ENCODE results near the gene WWOX. TPM values are rescaled to one million over a fixed set of nuclear protein-coding genes. Genes with fewer than 3 reads are reported as not detected.

WWOX gene
- total and polyA plus RNA-seq, 4 donors, result 5.4 to 61.5 (median 18.4) TPM

- WGBS, 2 donors, result 63 to 80% methylated on average over 10 of the region's 10 CpGs
- no peak for DNase-seq
- no peak for TF ChIP-seq CTCF (IDR thresholded peaks at IDR 0.05; ENCODE audit: control extremely low read depth, extremely low read depth)
Measured at GRCh38 chr16:79037521-79038373, 938.3 kb downstream of the WWOX start.

GRCh38 chr16:79041206-79041605 is 941.8 kb downstream of the WWOX start:
- no peak for TF ChIP-seq CTCF (IDR thresholded peaks at IDR 0.05; ENCODE audit: control extremely low read depth, extremely low read depth)
- 87 to 97% methylated on average over 8 of the region's 8 CpGs for WGBS, 2 donors
- no peak overlapping the region for H3K4me3 ChIP-seq
- no peaks in the 10 kb centered on the region for H3K9me3 ChIP-seq (ENCODE audit: control insufficient read depth in 4 of 4, insufficient read depth in 3 of 4, low read length in 3 of 4)
- H3K9ac ChIP-seq (ENCODE audit: insufficient read depth in 1 of 2, low read length in 2 of 2), result no peak overlapping the region
- no peaks in the 10 kb centered on the region for H3K36me3 ChIP-seq (ENCODE audit: control insufficient read depth in 4 of 4, insufficient read depth in 4 of 4, low read length in 4 of 4)
- no peaks in the 10 kb centered on the region for H3K27me3 ChIP-seq (ENCODE audit: control insufficient read depth in 3 of 3, insufficient read depth in 3 of 3, low read length in 2 of 3)
- ATAC-seq (ENCODE audit: insufficient read depth, low FRiP score) (no peak), DNase-seq (no peak)
- peaks cover 0 to 4% (median 0%) of the 10 kb centered on the region in 5 donors for H3K4me1 ChIP-seq (ENCODE audit: control insufficient read depth in 5 of 5, insufficient read depth in 5 of 5, low read length in 5 of 5)
- H3K27ac ChIP-seq (ENCODE audit: low read depth in 1 of 2, low read length in 1 of 2), result no peak overlapping the region

More at GRCh38 chr16:79037521-79038373, 938.3 kb downstream of the WWOX start:
- Histone ChIP-seq H3K36me3 (ENCODE audit: control insufficient read depth in 4 of 4, insufficient read depth in 4 of 4, low read length in 4 of 4) (no peaks in the 10 kb centered on the region), H3K27ac (ENCODE audit: low read depth in 1 of 2, low read length in 1 of 2) (no peak overlapping the region), H3K9ac (ENCODE audit: insufficient read depth in 1 of 2, low read length in 2 of 2) (no peak overlapping the region), H3K27me3 (ENCODE audit: control insufficient read depth in 3 of 3, insufficient read depth in 3 of 3, low read length in 2 of 3) (no peaks in the 10 kb centered on the region), H3K4me1 (ENCODE audit: control insufficient read depth in 5 of 5, insufficient read depth in 5 of 5, low read length in 5 of 5) (peaks cover 0 to 4% (median 0%) of the 10 kb centered on the region in 5 donors), H3K4me3 (no peak overlapping the region), H3K9me3 (ENCODE audit: control insufficient read depth in 4 of 4, insufficient read depth in 3 of 4, low read length in 3 of 4) (no peaks in the 10 kb centered on the region)
- no peak for ATAC-seq (ENCODE audit: insufficient read depth, low FRiP score)

- DNase-seq (no peak), ATAC-seq (ENCODE audit: insufficient read depth, low FRiP score) (no peak)
- WGBS, 2 donors, result 92 to 94% methylated on average over 2 of the region's 2 CpGs
- peaks cover 0 to 4% (median 0%) of the 10 kb centered on the region in 5 donors for H3K4me1 ChIP-seq (ENCODE audit: control insufficient read depth in 5 of 5, insufficient read depth in 5 of 5, low read length in 5 of 5)
- no peaks in the 10 kb centered on the region for H3K27me3 ChIP-seq (ENCODE audit: control insufficient read depth in 3 of 3, insufficient read depth in 3 of 3, low read length in 2 of 3)
- no peaks in the 10 kb centered on the region for H3K36me3 ChIP-seq (ENCODE audit: control insufficient read depth in 4 of 4, insufficient read depth in 4 of 4, low read length in 4 of 4)
- no peak for TF ChIP-seq CTCF (IDR thresholded peaks at IDR 0.05; ENCODE audit: control extremely low read depth, extremely low read depth)
- no peak overlapping the region for H3K9ac ChIP-seq (ENCODE audit: insufficient read depth in 1 of 2, low read length in 2 of 2)
- no peak overlapping the region for H3K4me3 ChIP-seq
- no peaks in the 10 kb centered on the region for H3K9me3 ChIP-seq (ENCODE audit: control insufficient read depth in 4 of 4, insufficient read depth in 3 of 4, low read length in 3 of 4)
- no peak overlapping the region for H3K27ac ChIP-seq (ENCODE audit: low read depth in 1 of 2, low read length in 1 of 2)
Measured at GRCh38 chr16:79042141-79042540, 942.7 kb downstream of the WWOX start.
